Naive thymus-derived CD8-positive, alpha-beta T cell (primary cell): Measurements from ENCODE around the gene CHCHD6. TPM values are rescaled to one million over a fixed set of nuclear protein-coding genes. Genes with fewer than 3 reads are reported as not detected.

ENCODE experiments used
- ATAC-seq, 2 donors: fragments of 150-1000 bp; cut with Tn5 transposase in 1 of 2; sonication (Bioruptor Pico), chemical (Tn5 transposase) in 1 of 2; 1 replicate in 1 of 2; 2 replicates in 1 of 2; pipeline ENCODE4 v1.10.0; 2021; ENCODE audit warnings: mild to moderate bottlenecking in 2 of 2, moderate library complexity in 2 of 2
- POLR2A ChIA-PET: fragments of 350-600 bp; sonication (Branson Sonifier 250); formaldehyde crosslinking; loops from one replicate; lab custom pipeline; 2021; ENCODE audit warnings: antibody characterized with exemption; lab: Charles Lee
- DNase-seq, 10 donors: peaks; one replicate each; pipeline versions ENCODE4 v3.0.0 to v3.0.0-alpha.2; 2020 to 2022
- H3K27ac Mint-ChIP-seq, 10 donors: one replicate each; pipeline ENCODE4 v1.8.0; 2020 to 2022; ENCODE audit warnings: mild to moderate bottlenecking in 10 of 10, mixed read lengths in 10 of 10, moderate library complexity in 4 of 10, inconsistent platforms in 1 of 10
- H3K27me3 Mint-ChIP-seq, 5 donors: one replicate each; pipeline ENCODE4 v1.8.0; 2021 to 2022; ENCODE audit warnings: mixed read lengths in 5 of 5
- H3K36me3 Mint-ChIP-seq, 3 donors: one replicate each; pipeline ENCODE4 v1.8.0; 2020 to 2022; ENCODE audit warnings: mixed read lengths in 3 of 3, mild to moderate bottlenecking in 2 of 3, inconsistent platforms in 1 of 3
- H3K4me1 Mint-ChIP-seq, 4 donors: one replicate each; pipeline ENCODE4 v1.8.0; 2021 to 2022; ENCODE audit warnings: mixed read lengths in 4 of 4
- H3K4me3 Mint-ChIP-seq, 10 donors: one replicate each; pipeline ENCODE4 v1.8.0; 2020 to 2022; ENCODE audit warnings: mild to moderate bottlenecking in 10 of 10, mixed read lengths in 10 of 10, moderate library complexity in 6 of 10, inconsistent platforms in 1 of 10
- H3K9me3 Mint-ChIP-seq, 9 donors: one replicate each; pipeline ENCODE4 v1.8.0; 2020 to 2022; ENCODE audit warnings: mixed read lengths in 9 of 9, mild to moderate bottlenecking in 3 of 9, inconsistent platforms in 1 of 9, moderate library complexity in 1 of 9
- polyA plus RNA-seq, 3 donors: library from polyadenylated mRNA; unstranded; fragments of 300-500 nt; fragmentation: Illumina TruSeq; gene quantifications; one replicate each; pipeline ENCODE4 v1.2.3, GENCODE V29; 2021
- total RNA-seq, 8 experiments: library from RNA in 2 of 8; stranded (reverse) in 2 of 8; gene quantifications; one replicate each; pipeline ENCODE4 v1.2.3 and lab custom pipeline; 2021 to 2026

The CHCHD6 gene
- total and polyA plus RNA-seq, 5 experiments from 2014 or later = 7.8 to 16.9 (median 11.3) TPM

DNA sequence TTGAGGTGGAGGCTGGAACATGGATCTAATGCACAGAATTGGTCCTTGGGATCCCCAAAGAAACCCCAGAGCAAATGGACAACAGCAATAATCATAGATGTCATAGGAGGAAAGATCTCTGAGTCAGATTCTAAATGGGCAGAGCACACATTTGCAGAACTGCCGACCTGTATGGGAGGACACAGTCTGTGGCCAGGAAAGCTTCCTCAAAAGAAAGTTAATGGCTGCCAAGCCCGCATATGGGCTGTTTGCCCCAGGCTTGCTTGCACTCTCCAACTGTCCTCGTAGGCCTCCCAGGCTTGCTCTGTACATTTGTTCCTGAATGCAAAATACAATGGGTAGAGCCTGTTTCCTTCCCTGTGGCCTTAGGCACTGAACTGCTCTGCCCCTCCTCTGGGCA is 176.9 kb downstream of the CHCHD6 start:
- POLR2A ChIA-PET = no interaction called here
- peaks cover 0 to 5% (median 0%) of the 10 kb centered on the region in 3 donors for H3K36me3 Mint-ChIP-seq
- H3K27ac Mint-ChIP-seq = no peak overlapping the region
- ATAC-seq (no peak), DNase-seq (no peak)
- H3K4me3 Mint-ChIP-seq = no peak overlapping the region
- peaks cover 0 to 3% (median 0%) of the 10 kb centered on the region in 4 donors for H3K4me1 Mint-ChIP-seq
- no peaks in the 10 kb centered on the region for H3K9me3 Mint-ChIP-seq
- no peaks in the 10 kb centered on the region for H3K27me3 Mint-ChIP-seq

DNA sequence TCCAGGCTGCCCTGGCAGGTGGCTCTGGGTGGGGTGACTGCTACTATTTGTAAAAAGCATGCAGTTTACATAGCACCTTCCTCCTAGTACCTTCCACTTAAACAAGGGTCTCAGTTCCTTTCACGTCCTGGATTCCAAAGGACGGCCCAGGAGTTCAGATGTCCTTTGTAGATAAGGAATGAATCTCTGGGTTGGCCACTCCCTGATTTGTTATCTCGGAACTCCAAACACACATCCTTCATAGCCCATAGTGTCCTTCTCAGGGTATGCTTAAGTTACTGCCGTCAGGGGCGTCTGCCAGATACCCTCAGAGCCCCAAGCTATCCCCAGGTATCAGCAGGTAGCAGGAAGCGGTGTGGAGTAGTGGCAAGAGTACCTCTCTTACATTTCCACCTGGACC is 177.8 kb downstream of the CHCHD6 start:
- Mint-ChIP-seq H3K4me1 (peaks cover 0 to 6% (median under 1%) of the 10 kb centered on the region in 4 donors), H3K9me3 (no peaks in the 10 kb centered on the region), H3K27me3 (no peaks in the 10 kb centered on the region), H3K4me3 (no peak overlapping the region), H3K36me3 (peaks cover 0 to 7% (median 0%) of the 10 kb centered on the region in 3 donors), H3K27ac (no peak overlapping the region)
- POLR2A ChIA-PET = no interaction called here
- ATAC-seq (no peak), DNase-seq (no peak)

DNA sequence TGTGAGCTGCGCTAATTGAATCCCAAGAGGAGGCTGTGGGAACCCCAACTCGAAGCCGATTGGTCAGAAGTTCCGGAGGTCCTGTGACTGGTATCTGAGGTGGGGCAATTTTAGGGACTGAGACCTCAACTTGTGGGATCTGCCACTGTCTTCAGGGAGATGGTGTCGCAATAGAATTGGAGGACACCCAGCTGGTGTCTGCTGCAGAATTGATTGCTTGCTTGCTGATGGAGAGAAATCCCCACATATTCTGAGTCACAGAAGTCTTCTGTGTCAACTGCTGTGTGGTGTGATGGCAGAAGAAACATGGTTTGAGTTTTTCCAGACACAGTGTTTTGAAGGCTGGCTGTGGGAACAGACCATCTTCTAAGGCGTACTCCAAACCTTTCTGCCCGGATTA is 179.2 kb downstream of the CHCHD6 start:
- Mint-ChIP-seq H3K4me1 (peaks cover 0 to 9% (median under 1%) of the 10 kb centered on the region in 4 donors), H3K9me3 (no peaks in the 10 kb centered on the region), H3K4me3 (no peak overlapping the region), H3K36me3 (peaks cover 0 to 8% (median 1%) of the 10 kb centered on the region in 3 donors), H3K27ac (no peak overlapping the region), H3K27me3 (no peaks in the 10 kb centered on the region)
- POLR2A ChIA-PET = no interaction called here
- ATAC-seq = no peak
- no peak for DNase-seq

DNA sequence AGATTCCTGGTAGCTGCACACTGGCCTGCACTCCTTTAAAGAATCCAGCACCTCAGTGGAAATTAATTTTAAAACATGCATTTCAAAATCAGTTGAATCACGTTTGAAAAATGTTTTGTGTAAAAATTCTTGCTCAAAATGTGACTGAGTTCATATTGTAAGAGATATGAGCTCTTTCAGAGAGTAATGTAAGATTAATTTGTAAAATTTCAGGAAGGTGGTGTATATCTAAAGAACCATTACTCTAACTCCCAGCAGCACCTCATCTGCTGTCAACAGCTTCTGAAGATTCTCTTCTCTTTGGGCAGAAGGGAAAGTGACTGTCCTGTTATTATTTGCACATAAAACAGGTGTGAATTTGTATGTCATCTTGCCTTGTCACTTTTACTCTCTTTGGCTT is 181.4 kb downstream of the CHCHD6 start:
- DNase-seq = no peak
- Mint-ChIP-seq H3K27ac (peak overlapping the region in 1 of 10 donors; percentile 4), H3K9me3 (no peaks in the 10 kb centered on the region), H3K4me1 (peaks cover 0 to 9% (median 2%) of the 10 kb centered on the region in 4 donors), H3K36me3 (peaks cover 0 to 16% (median 3%) of the 10 kb centered on the region in 3 donors), H3K4me3 (no peak overlapping the region), H3K27me3 (no peaks in the 10 kb centered on the region)
- ATAC-seq = no peak
- POLR2A ChIA-PET = no interaction called here

DNA sequence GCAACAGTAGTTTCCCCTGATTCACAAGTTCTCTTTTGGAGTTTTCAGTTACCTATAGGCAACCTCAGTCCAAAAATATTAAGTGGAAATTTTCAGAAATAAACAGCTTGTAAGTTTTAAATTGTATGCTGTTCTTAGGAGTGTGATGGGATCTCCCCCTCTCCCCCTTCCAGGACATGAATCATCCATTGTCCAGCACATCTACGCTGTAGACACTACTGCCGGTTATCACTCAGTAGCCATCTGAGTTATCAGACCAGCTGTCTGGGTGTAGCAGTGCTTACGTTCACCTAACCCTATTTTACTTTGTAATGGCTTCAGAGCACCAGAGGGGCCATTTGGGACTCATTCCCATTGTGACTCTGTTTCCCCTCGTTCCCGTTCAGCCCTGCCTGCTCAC is 182.2 kb downstream of the CHCHD6 start:
- Mint-ChIP-seq H3K9me3 (no peaks in the 10 kb centered on the region), H3K4me3 (no peak overlapping the region), H3K27me3 (no peaks in the 10 kb centered on the region), H3K27ac (peak overlapping the region in 1 of 10 donors; percentile 14), H3K36me3 (peaks cover 0 to 16% (median 3%) of the 10 kb centered on the region in 3 donors), H3K4me1 (peaks cover 0 to 9% (median 2%) of the 10 kb centered on the region in 4 donors)
- POLR2A ChIA-PET = no interaction called here
- DNase-seq (no peak), ATAC-seq (no peak)

DNA sequence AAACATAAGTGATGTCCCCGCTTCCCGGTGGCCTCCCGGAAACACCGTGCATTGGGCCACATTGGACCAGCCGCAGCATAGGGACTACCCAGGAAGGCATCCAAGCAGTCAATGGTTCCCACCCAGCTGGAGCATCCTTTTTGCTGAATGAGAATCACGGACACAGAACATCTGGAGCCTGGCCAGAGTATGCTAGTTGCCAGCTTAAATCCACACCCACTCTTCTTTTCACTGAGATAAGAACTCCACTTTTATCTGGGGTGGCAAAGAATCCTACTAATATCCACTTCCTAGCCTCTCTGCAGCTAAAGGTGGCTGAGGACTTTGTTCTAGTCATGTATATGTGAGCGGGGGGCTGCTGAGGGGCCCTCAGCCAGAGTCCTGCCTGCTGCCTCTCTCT is 183.6 kb downstream of the CHCHD6 start:
- H3K4me3 Mint-ChIP-seq = no peak overlapping the region
- POLR2A ChIA-PET = no interaction called here
- peaks cover 0 to 9% (median 3%) of the 10 kb centered on the region in 4 donors for H3K4me1 Mint-ChIP-seq
- no peak for DNase-seq
- no peaks in the 10 kb centered on the region for H3K27me3 Mint-ChIP-seq
- ATAC-seq = no peak
- H3K27ac Mint-ChIP-seq = no peak overlapping the region
- H3K36me3 Mint-ChIP-seq = peaks cover 0 to 16% (median 3%) of the 10 kb centered on the region in 3 donors
- H3K9me3 Mint-ChIP-seq = no peaks in the 10 kb centered on the region

DNA sequence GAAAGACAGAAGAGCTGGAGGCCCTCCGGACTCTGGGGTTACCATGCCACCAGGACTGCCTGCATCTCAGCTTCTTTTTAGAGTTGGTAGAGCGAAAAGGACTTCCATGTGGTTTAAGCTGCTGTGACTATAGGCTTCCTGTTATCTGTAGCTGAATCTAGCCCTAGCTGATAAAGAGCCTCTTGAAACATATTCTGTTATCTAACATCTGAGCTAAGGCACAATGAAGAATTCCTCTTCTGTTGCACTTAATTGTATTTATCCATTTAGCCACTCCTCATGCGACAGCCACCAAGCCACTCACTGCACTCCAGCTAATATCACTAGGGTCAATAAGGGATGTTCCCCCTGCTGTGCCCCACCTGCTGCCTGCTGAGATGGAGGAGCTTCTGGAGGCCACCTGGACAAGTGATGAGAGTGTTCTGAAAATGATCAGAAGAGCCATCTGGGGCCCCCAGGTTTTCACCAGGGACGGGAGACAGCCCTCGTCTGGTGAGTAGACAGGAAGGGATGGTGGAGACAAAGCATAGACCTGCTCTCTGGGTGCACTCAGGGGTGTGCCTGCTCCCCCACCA is 184.2 kb downstream of the CHCHD6 start:
- POLR2A ChIA-PET = no interaction called here
- no peak for DNase-seq
- Mint-ChIP-seq H3K27ac (peak overlapping the region in 2 of 10 donors; percentile 10 to 57), H3K4me1 (peaks cover 0 to 9% (median 3%) of the 10 kb centered on the region in 4 donors), H3K27me3 (no peaks in the 10 kb centered on the region), H3K4me3 (no peak overlapping the region), H3K36me3 (peaks cover 0 to 14% (median 3%) of the 10 kb centered on the region in 3 donors), H3K9me3 (no peaks in the 10 kb centered on the region)
- no peak for ATAC-seq

DNA sequence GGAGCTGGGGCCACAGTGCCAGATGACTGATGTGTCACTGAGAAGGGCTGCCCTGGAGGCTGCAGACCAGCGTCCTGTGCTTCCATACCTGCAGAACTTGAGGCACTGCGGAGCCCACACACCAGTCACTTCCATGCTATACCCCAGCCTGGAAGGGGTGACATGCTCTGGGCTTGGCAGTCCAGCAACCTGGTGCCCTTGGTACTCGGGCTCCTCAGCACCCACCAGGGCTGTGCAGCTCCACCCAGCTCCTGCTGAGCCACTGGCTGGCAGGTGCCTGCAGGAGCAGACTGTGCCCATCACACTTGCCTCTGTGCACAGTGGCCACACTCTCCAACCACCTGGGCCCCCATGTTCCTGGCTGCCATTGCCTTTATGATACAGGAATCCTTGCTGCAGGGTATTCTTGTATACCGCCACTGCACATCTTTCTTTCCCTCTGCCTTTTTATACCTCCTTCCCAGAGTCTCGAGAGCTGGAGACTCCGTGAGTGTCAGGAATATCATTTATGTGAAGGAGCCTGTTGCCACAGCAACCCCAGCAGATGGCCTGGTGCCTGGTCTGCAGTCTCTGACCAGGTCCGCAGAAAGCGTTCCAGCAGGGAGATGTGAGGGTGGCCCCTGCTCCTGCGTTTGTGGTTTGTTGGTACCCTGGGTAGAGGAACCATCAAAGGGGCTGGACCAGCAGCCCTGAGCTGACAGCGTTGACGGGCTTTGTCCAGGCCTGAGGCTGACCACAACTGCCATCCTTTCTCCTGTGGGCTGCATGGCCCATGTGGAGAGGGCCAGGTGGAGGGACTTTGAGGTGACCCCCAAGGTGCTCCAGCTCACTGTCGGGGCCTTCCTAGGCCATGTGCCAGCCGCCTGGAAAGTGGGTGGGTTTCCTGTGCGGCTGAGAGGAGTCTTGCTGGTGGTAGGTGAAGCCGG is 185.5 kb downstream of the CHCHD6 start:
- Mint-ChIP-seq H3K27ac (peak overlapping the region in 1 of 10 donors; percentile 57), H3K36me3 (peaks cover 0 to 12% (median 3%) of the 10 kb centered on the region in 3 donors), H3K4me3 (no peak overlapping the region), H3K27me3 (no peaks in the 10 kb centered on the region), H3K9me3 (no peaks in the 10 kb centered on the region), H3K4me1 (peaks cover 0 to 10% (median 4%) of the 10 kb centered on the region in 4 donors)
- no peak for ATAC-seq
- DNase-seq = no peak
- POLR2A ChIA-PET = no interaction called here

DNA sequence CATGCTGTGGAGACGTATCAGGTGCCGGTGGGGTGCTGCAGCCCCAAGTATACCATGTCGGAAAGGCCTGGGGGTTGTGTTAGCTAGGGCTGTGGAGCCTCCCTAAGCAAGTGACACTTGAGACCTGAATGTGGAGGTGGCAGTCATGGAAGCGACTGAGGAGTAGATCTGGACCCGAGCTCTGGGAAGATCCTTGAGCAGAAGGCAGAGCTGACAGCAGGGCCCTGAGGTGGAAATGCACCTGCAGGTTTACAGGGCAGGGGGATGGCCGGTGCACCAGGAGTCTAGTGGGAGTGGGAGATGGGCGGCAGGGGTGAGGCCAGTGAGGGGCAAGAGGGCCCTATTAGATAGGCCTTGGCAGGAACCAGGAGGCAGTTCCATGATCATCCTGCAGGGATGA is 187.1 kb downstream of the CHCHD6 start:
- no peak for DNase-seq
- peak overlapping the region in 1 of 10 donors; percentile 36 for H3K27ac Mint-ChIP-seq

DNA sequence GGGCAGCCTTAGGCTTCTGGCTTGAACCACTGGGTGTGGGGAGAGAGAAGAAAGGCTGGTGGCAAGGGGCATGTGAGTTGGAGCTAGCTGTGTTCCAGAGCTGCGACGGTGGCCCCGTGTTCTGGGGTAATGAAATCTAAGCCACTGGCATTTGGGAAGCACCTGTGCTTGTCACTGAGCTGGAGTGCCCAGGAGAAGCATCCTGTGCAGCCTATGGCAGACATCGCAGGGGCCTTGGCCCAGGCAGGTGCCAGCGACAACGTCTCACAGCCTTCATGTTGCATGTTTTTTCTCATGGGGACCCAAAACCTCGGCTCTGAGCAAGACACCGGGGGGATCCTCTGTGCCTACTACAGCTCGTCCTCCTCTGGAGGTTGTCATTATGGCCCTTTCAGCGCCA is 187.8 kb downstream of the CHCHD6 start:
- H3K27ac Mint-ChIP-seq = no peak overlapping the region
- peaks cover 0 to 9% (median 3%) of the 10 kb centered on the region in 3 donors for H3K36me3 Mint-ChIP-seq

More for the DNA sequence above, 187.1 kb downstream of the CHCHD6 start:
- Mint-ChIP-seq H3K36me3 (peaks cover 0 to 11% (median 3%) of the 10 kb centered on the region in 3 donors), H3K27me3 (peaks cover 0 to 5% (median 0%) of the 10 kb centered on the region in 5 donors), H3K4me1 (peaks cover 0 to 15% (median 4%) of the 10 kb centered on the region in 4 donors), H3K4me3 (no peak overlapping the region), H3K9me3 (no peaks in the 10 kb centered on the region)
- no peak for ATAC-seq
- POLR2A ChIA-PET = no interaction called here

DNA sequence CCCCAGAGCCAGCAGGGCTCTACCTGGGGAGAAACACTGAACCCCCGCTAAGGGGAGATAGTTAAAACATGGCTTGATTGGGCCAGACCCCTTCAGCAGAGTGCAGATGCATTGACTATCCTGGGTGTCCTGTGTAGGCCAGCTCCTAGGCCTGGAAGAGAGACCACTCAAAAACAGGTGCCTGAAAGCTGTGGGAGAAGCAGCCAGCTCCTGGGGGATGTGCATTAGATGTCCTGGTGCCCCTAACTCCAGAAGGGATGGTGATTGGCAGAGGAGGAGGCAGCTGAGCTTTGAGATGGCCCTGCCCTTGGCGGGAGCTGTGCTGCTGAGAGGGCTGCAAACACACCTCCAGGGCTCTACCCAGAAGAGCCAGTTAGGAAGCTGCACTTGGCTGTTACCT is 189.6 kb downstream of the CHCHD6 start:
- Mint-ChIP-seq H3K36me3 (peaks cover 0 to 5% (median 0%) of the 10 kb centered on the region in 3 donors), H3K27me3 (peaks cover 0 to 5% (median 0%) of the 10 kb centered on the region in 5 donors), H3K27ac (no peak overlapping the region), H3K9me3 (no peaks in the 10 kb centered on the region), H3K4me3 (no peak overlapping the region), H3K4me1 (peaks cover 0 to 14% (median 0%) of the 10 kb centered on the region in 4 donors)
- no peak for ATAC-seq
- DNase-seq = no peak
- POLR2A ChIA-PET = interaction anchor here (0.6 kb wide), 1 partner anchor 22 kb away, joined by 3 read pairs; no protein-coding TSS in a partner anchor

More for the DNA sequence above, 187.8 kb downstream of the CHCHD6 start:
- H3K4me3 Mint-ChIP-seq = peak overlapping the region in 1 of 10 donors; percentile 45
- H3K9me3 Mint-ChIP-seq = no peaks in the 10 kb centered on the region
- ATAC-seq = no peak
- POLR2A ChIA-PET = no interaction called here
- no peak for DNase-seq
- peaks cover 0 to 14% (median 2%) of the 10 kb centered on the region in 4 donors for H3K4me1 Mint-ChIP-seq
- H3K27me3 Mint-ChIP-seq = peaks cover 0 to 5% (median 0%) of the 10 kb centered on the region in 5 donors

DNA sequence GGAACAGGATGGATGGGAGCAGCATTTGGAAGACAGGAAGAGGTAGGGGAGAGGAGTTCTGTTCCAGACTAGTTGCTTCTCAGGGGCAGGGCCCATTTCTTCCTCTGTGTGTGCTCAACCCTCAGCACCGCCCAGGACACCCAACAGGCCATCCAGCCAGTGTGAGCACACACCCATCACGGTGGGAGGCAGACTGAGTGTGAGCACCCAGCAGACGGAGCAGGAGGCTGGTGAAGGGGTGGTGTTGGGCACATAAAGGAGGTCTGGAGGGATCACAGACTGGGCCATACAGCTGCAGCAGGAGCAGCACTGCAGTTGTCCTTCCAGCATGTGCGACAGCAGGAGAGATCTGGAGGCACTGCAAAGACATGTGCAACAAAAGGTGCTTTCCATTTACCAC is 190.4 kb downstream of the CHCHD6 start:
- H3K4me1 Mint-ChIP-seq = peaks cover 0 to 11% (median 0%) of the 10 kb centered on the region in 4 donors
- H3K27ac Mint-ChIP-seq = no peak overlapping the region
- ATAC-seq (no peak), DNase-seq (no peak)
- H3K27me3 Mint-ChIP-seq = peaks cover 0 to 5% (median 0%) of the 10 kb centered on the region in 5 donors
- no peak overlapping the region for H3K4me3 Mint-ChIP-seq
- POLR2A ChIA-PET = no interaction called here
- no peaks in the 10 kb centered on the region for H3K9me3 Mint-ChIP-seq
- peaks cover 0 to 1% (median 0%) of the 10 kb centered on the region in 3 donors for H3K36me3 Mint-ChIP-seq
